Endothelial cell of umbilical vein (primary cell): ENCODE measurements around the gene FAM3A.
"Not testable (repeated sequence)": the region's sequence is repeated elsewhere in the genome, so short reads cannot be mapped to it uniquely, and the experiment has no call there.

ENCODE experiments used
- CTCF ChIP-seq, 2 donors: IDR thresholded peaks; 1 replicate in 1 of 2; 2 replicates in 1 of 2; pipeline ENCODE4 v1.5.1; 2011; ENCODE audit warnings: low read length in 2 of 2, mild to moderate bottlenecking in 2 of 2, moderate library complexity in 2 of 2, control low read depth in 1 of 2, inconsistent platforms in 1 of 2, low read depth in 1 of 2; ENCODE audit not compliant: insufficient read depth in 1 of 2; ENCODE audit errors: extremely low read depth in 1 of 2
- EZH2 ChIP-seq: IDR thresholded peaks from 2 replicates; pipeline ENCODE4 v1.6.1; 2012; ENCODE audit warnings: borderline replicate concordance, low read depth, mild to moderate bottlenecking, moderate library complexity, low read length, inconsistent platforms; ENCODE audit not compliant: severe bottlenecking
- FOS ChIP-seq: IDR thresholded peaks from 2 replicates; pipeline ENCODE4 v1.6.1; 2011; ENCODE audit warnings: mild to moderate bottlenecking, low read length, moderate library complexity, borderline replicate concordance; ENCODE audit not compliant: insufficient read depth
- GATA2 ChIP-seq: IDR thresholded peaks from 2 replicates; pipeline ENCODE4 v1.7.0; 2011; ENCODE audit warnings: low read depth, mild to moderate bottlenecking, moderate library complexity, mixed read lengths, low read length; ENCODE audit not compliant: insufficient read length, insufficient read depth
- JUN ChIP-seq: IDR thresholded peaks from 2 replicates; pipeline ENCODE4 v1.6.1; 2011; ENCODE audit warnings: borderline replicate concordance, low read depth; ENCODE audit not compliant: insufficient read length, insufficient read depth
- POLR2A ChIP-seq: IDR thresholded peaks from 2 replicates; pipeline ENCODE4 v1.6.1; 2012; ENCODE audit warnings: low read depth, mild to moderate bottlenecking, control low read depth, low read length
- POLR2AphosphoS5 ChIP-seq: IDR thresholded peaks from 2 replicates; pipeline ENCODE4 v1.6.1; 2012; ENCODE audit warnings: low read depth, mild to moderate bottlenecking, control low read depth, low read length, moderate library complexity; ENCODE audit not compliant: insufficient read depth

GRCh38 chrX:154540365-154540764 lies 24.3 kb upstream of the FAM3A start:
- TF ChIP-seq CTCF (IDR thresholded peaks at IDR 0.05; ENCODE audit: extremely low read depth in 1 of 2, insufficient read depth in 1 of 2, low read depth in 1 of 2, low read length in 2 of 2); EZH2; POLR2A; FOS; POLR2AphosphoS5; JUN; GATA2: not testable (repeated sequence)
